Lower leg skin (tissue), 4 donors: ENCODE measurements around the gene GRID2IP. TPM values are rescaled to one million over a fixed set of nuclear protein-coding genes. Genes with fewer than 3 reads are reported as not detected.

Experiments
- DNase-seq, 2 donors: peaks; one replicate each; pipeline ENCODE4 v3.0.0-alpha.2; 2019; ENCODE audit warnings: low spot score in 2 of 2
- H3K4me3 ChIP-seq: fragments of 200-600 bp; sonication (generic); 2 replicates; pipeline ENCODE4 v1.5.1; 2017; ENCODE audit warnings: mild to moderate bottlenecking, low read depth; ENCODE audit not compliant: poor library complexity, severe bottlenecking
- POLR2A ChIP-seq, 2 donors: fragments of 450-650 bp; IDR thresholded peaks; one replicate each; pipeline ENCODE4 v1.6.1; 2016 to 2017; ENCODE audit warnings: antibody characterized with exemption in 2 of 2, mild to moderate bottlenecking in 1 of 2, moderate library complexity in 1 of 2
- WGBS, 2 donors: methylation state at CpG; one replicate each; pipeline ENCODE4 v1.1.5; 2018; 5-methylcytosine and 5-hydroxymethylcytosine counted together
- intact Hi-C: fragments of 100-400 bp; cut with DNase I; formaldehyde crosslinking; loops from one replicate; pipeline ENCODE4 v1.15.0; 2023; ENCODE audit warnings: low total_unique reads
- total RNA-seq, 4 donors: library from RNA; depleted of rRNA; stranded (reverse); fragments of >200 nt; gene quantifications; one replicate each; pipeline ENCODE4 v1.1.0, GENCODE V29; 2016
- TF ChIP-seq, protein P1 (sequence below), 3 donors: fragments of 450-650 bp; IDR thresholded peaks; one replicate each; pipeline ENCODE4 v1.5.1; 2016; ENCODE audit warnings: antibody characterized with exemption in 3 of 3, mild to moderate bottlenecking in 3 of 3, moderate library complexity in 2 of 3

GRID2IP gene
- total RNA-seq, 4 donors from 2014 or later = 0.49 to 2.2 (median 0.64) TPM

DNA sequence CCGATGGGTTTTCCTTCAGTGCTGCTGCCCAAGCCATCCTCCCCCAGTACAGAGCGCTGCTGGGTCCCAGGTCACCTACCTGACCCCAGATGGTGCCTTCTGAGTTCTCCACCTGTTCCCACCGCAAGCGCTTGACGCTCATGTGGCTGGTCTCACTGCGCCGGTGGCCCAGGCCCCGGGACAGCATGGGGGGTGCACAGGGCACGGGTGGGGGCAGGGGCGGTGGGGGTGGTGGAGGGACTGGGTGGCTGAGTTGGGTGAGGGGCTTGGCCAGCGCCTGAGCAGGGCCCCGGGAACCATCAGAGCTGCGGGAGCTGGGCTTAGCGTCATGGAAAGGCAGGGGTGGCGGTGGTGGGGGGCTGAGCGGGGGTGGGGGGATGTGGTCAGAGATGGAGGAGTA lies 43.4 kb downstream of the GRID2IP start:
- TF ChIP-seq, protein P1, sequence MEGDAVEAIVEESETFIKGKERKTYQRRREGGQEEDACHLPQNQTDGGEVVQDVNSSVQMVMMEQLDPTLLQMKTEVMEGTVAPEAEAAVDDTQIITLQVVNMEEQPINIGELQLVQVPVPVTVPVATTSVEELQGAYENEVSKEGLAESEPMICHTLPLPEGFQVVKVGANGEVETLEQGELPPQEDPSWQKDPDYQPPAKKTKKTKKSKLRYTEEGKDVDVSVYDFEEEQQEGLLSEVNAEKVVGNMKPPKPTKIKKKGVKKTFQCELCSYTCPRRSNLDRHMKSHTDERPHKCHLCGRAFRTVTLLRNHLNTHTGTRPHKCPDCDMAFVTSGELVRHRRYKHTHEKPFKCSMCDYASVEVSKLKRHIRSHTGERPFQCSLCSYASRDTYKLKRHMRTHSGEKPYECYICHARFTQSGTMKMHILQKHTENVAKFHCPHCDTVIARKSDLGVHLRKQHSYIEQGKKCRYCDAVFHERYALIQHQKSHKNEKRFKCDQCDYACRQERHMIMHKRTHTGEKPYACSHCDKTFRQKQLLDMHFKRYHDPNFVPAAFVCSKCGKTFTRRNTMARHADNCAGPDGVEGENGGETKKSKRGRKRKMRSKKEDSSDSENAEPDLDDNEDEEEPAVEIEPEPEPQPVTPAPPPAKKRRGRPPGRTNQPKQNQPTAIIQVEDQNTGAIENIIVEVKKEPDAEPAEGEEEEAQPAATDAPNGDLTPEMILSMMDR (IDR thresholded peaks at IDR 0.05) = no peak
- TF ChIP-seq POLR2A (IDR thresholded peaks at IDR 0.05) = no peak
- 86 to 91% methylated on average over 13 to 16 of the region's 16 CpGs for WGBS, 2 donors
- H3K4me3 ChIP-seq = no peak overlapping the region
- no peak for DNase-seq
- intact Hi-C loops = no loop called here

DNA sequence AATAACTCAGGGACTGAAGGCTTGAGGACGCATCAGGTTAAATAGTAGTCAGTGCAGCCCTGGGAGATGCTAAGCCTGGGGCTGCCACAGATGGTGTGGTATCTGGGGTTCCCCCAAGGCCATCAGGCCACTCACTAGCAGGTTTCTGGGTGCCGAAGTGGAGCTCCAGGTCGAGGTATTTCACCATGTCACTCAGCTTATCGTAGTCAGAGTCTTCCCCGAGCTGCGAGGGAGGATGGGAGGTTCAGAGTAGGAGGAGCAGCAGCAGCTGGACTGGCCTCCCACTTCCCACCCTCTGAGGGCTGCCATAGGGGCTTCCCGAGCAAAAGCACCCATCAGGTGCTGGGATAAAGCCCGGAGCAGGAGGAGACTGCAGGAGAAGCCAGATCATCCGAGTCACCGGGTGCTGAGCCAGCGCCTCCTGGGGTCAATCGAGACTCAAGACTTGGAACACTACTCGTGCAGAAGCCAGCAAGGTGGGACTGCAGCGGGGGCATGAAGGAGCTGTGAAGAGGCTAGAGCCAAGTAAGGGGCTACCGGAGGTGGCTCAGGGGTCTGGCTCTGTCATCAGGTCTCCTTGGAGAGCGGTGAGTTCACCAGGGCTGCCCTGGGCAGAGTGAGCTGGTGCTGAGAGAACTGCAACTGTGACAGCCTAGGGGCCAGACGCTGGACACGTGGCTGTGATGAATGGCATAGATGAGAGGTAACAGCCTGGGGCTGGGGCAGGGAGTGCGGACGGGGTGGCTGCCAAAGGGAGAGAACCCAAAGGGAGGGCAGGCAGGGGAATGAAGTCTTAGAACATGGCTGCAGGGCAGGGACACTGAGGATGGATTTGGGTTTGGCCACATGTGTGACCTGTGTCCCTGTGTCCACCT lies 45.3 kb downstream of the GRID2IP start:
- DNase-seq = no peak
- no peak overlapping the region for H3K4me3 ChIP-seq
- intact Hi-C loops = no loop called here
- TF ChIP-seq POLR2A (IDR thresholded peaks at IDR 0.05) = no peak
- TF ChIP-seq, protein P1 (IDR thresholded peaks at IDR 0.05) = no peak
- WGBS, 2 donors = 49 to 61% methylated on average over 15 to 20 of the region's 20 CpGs

DNA sequence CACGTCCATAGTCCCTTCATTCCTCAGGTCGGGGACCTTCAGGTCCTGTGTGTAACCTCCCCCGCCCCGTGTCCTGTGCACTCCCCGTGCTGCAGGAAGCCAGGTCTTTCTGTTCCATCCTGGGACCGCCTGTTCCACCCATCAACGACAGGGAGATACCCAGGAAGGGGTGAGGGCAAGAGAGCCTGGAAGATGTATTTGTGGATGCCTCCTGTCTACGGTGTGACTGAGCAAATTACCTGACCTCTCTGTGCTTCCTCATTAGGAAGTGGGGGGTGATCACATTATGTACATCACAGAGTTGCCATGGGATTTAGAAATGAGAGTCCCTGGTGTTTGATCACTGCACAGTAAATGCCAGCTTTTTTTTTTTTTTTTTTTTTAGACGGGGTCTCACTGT lies 46.3 kb downstream of the GRID2IP start:
- no peak overlapping the region for H3K4me3 ChIP-seq
- DNase-seq = no peak
- WGBS, 2 donors = 39 to 44% methylated on average over 9 of the region's 9 CpGs
- intact Hi-C loops = no loop called here
- TF ChIP-seq POLR2A (IDR thresholded peaks at IDR 0.05) = no peak
- TF ChIP-seq, protein P1 (IDR thresholded peaks at IDR 0.05) = no peak

DNA sequence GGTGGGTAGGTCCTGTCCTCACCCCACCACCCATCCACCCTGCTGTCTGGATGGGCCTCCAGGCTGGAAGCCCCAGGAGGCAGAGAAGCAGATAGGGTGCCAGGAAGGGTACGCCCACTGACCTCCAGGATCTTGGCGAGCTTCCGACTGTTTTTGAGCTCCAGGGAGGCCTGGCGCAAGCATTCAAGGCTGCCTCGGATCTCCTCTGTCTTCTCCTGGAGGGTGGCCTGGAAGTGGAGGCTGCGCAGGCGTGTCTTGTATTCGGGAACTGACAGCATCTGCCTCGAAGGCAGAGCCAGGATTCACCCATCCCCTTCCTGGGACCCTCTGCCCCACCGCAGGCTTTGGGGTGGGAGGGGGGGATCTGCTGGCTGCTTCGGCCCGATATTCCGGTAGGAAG lies 48.4 kb downstream of the GRID2IP start:
- intact Hi-C loops = no loop called here
- DNase-seq = no peak
- no peak overlapping the region for H3K4me3 ChIP-seq
- 43 to 58% methylated on average over 4 to 13 of the region's 13 CpGs for WGBS, 2 donors
- TF ChIP-seq, protein P1 (IDR thresholded peaks at IDR 0.05) = no peak
- TF ChIP-seq POLR2A (IDR thresholded peaks at IDR 0.05) = no peak

DNA sequence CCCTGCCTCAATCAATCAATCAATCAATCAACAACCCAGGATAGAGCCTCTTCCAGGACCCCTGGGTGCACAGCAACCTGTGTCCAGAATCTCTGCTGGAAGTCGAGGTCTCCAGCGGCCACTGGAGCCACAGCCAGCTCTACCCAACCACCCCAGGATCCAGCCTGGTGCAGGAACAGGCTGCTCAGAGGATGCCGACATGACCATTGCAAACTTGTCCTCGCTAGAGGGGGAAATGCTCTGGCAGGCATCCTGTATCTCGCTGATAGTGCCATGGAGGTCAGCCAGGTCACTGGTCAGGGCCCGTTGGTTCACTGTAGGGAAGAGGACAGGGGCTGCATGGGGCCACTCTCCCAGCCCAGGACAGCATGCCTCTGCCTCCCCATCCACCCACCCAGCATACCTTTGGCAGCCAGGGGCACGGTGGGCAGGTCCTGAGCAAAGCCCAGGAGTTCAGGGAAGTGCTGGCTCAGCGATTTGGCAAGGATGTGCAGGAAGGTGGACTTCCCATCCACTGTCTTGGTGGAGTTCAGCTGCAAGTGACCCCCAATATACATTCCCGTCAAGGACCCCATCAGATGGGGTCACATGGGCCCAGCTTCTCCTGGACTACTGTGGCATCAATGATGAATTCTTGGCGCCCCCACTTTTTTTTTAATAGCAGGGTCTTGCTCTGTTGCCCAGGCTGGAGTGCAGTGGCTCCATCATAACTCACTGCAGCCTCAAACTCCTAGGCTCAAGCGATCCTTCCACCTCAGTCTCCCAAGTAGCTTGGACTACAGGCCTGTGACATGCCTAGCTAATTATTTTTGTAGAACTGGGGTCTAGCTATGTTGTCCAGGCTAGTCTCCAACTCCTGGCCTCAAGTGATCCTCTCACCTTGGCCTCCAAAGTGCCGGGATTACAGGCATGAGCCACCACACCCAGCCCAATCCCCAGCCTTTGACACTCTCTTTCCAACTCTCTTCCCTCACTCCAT lies 49.4 kb downstream of the GRID2IP start:
- no peak for DNase-seq
- 88 to 91% methylated on average over 12 of the region's 12 CpGs for WGBS, 2 donors
- TF ChIP-seq POLR2A (IDR thresholded peaks at IDR 0.05) = no peak
- TF ChIP-seq, protein P1 (IDR thresholded peaks at IDR 0.05) = no peak
- no peak overlapping the region for H3K4me3 ChIP-seq
- intact Hi-C loops = no loop called here
